22Rv1 (cell line): Measurements from ENCODE around the gene CD6.

Source experiments
- ZFX ChIP-seq: fragments of 450-650 bp; IDR thresholded peaks from 2 replicates; pipeline ENCODE4 v1.6.1; 2017; ENCODE audit warnings: antibody characterized with exemption, borderline replicate concordance
- TF ChIP-seq, protein P1 (sequence below): fragments of 450-650 bp; IDR thresholded peaks from 2 replicates; pipeline ENCODE4 v1.5.1; 2017; ENCODE audit warnings: mild to moderate bottlenecking

DNA sequence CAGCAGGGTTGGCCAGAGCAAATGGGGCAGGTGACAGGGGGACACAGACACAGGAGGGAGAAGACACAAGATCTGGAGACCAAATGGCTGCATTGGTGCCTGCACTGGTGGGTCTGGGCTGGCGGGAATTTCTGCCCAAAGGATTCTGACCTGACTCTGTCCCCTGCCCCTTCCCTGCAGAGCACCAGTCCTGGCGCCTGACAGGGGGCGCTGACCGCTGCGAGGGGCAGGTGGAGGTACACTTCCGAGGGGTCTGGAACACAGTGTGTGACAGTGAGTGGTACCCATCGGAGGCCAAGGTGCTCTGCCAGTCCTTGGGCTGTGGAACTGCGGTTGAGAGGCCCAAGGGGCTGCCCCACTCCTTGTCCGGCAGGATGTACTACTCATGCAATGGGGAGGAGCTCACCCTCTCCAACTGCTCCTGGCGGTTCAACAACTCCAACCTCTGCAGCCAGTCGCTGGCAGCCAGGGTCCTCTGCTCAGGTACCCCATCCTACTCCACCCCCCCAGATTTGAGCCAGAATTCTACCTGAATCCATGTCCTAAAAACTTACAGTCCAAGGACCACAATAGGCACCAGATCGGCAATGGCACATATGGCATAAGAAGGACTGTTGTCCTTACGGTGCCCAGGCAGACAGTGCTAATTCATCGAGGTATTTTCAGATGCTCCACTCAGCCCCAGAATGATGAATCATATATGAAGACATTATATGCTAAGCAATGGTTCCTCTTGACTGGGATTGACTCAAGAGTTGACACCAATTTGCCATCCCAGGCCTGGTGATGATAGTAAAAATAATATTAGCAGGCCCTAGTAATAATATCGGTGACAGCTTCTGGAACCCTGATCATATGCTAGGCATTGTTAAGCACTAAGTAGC is 38.2 kb downstream of the CD6 start:
- TF ChIP-seq, protein P1, sequence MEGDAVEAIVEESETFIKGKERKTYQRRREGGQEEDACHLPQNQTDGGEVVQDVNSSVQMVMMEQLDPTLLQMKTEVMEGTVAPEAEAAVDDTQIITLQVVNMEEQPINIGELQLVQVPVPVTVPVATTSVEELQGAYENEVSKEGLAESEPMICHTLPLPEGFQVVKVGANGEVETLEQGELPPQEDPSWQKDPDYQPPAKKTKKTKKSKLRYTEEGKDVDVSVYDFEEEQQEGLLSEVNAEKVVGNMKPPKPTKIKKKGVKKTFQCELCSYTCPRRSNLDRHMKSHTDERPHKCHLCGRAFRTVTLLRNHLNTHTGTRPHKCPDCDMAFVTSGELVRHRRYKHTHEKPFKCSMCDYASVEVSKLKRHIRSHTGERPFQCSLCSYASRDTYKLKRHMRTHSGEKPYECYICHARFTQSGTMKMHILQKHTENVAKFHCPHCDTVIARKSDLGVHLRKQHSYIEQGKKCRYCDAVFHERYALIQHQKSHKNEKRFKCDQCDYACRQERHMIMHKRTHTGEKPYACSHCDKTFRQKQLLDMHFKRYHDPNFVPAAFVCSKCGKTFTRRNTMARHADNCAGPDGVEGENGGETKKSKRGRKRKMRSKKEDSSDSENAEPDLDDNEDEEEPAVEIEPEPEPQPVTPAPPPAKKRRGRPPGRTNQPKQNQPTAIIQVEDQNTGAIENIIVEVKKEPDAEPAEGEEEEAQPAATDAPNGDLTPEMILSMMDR, result no peak
- TF ChIP-seq ZFX, result no peak
